CD4-positive, alpha-beta T cell treated with Interleukin-21 for 1 hour (primary cell): ENCODE results near the gene AXDND1.
A peak's percentile ranks its signal among the peaks of the same experiment; 100 is the strongest.
"Not testable (repeated sequence)": the region's sequence is repeated elsewhere in the genome, so short reads cannot be mapped to it uniquely, and the experiment has no call there.

Source experiments
- DNase-seq: peaks from one replicate; pipeline ENCODE4 v3.0.0-alpha.2; 2020

AXDND1 gene

DNA sequence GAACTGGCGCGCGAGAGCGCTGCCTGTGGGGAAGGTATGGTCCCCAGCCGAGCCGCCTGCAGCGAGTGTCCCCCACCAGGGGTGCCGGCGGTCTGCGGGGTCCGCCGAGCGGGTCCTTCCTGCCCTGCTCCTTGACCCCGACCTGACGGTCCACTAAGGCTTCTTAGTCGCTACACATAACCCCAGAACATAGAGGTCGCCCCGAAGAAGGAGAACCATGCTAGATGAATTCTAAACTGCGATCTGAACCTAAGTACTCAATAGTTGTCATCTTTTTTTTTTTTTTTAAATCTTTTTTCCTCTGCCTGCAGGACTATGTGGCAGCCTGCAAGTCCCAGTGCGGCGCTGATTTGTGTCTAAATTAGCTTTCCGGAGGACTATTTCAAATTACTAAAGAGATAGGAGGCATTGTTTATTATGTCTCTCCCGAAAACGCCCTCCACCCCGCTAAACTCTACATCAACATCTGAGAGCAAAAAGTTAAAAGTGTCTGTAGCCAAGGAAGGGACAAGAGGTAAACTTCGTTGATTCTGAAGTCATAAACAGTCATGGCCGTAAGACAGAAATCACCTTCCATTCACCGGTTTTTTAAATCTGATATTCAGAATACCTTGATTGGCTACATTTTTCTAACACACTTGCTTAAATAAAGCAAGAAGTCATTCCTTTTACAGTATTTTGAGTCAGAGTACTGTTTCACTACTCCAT, 476 bp downstream of the AXDND1 start:
- no peak for DNase-seq

DNA sequence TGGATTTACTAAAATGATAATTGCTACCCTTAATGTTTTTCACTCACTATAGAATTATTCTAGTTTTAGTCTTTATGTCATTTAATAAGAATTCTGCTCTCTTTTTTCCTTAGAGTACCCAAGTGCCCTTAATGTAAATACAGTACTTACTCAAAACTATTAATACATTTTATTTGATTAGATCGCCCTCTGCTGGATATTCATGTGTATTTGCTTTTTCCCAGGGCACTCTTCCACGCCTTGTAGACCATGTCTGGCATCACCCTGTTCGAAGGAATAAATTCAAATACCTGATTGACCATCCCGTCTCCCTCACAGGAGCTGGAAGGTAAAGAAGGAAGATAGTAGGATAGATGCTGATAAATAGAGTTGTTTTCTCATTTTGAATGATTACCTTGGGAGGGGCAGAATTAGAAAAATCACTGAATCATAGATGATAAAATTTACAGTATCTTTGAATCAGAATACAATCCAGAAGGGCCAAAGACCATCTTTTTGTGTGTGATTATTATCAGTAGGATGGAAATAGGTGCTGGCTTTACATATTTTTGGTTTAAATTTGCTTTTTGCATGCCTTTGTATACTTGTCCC, 4.1 kb downstream of the AXDND1 start:
- DNase-seq, result peak; percentile 80

DNA sequence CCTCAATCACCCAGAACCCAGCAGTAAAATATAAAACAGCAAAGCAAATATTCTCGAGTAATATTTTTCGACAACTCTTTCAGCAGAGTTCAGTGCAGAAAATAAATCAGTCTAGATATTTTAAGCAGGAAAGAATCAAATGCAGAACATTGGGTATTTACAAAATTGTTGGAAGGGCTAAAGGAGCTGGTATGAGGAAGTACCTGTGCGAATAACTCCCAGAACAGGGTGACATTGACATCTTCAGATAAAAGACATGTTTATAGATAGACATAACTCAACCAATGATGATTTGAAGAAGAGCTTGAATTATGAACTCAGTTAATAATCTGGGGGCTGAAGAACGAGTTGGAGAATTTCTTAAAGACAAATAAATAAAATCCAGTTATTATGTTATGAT, 6.4 kb downstream of the AXDND1 start:
- DNase-seq, result no peak

DNA sequence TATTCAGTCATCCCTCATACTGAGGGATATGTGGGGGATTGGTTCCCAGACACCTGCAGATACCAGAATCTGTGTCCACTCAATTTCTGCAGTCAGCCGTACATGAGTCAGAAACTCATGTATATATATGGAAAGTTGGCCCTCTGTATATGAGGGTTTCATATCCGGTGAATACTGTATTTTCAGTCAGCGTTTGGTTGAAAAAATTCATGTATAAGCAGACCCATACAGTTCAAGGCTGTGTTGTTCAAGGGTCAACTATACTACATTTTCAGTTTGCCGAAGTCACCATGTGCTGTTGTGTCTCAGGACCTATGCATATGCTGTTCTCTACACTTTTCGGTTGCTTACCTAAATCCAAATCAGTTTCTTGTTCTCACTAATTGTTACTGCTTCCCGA, 10.5 kb downstream of the AXDND1 start:
- DNase-seq, result no peak

DNA sequence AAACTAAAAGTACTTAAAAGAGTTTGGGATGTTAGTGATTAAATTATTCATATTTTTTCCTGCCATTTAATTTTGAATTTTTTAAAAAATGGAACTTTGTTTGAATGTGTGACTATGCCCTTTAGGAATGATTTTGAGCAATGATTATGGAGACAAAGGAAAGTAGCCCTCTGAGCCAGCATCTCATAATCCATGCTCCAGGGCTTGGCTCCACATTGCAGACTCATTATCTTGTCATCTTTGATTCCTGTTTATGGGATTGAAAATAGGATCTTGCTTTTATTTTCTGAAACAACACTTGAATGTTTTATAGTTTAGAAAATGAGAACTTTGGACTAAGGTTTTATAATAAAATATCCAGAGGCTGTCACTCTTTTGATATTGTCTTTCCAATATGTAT, 14.5 kb downstream of the AXDND1 start:
- DNase-seq, result no peak

GRCh38 chr1:179384027-179384426, 18.3 kb downstream of the AXDND1 start:
- no peak for DNase-seq

DNA sequence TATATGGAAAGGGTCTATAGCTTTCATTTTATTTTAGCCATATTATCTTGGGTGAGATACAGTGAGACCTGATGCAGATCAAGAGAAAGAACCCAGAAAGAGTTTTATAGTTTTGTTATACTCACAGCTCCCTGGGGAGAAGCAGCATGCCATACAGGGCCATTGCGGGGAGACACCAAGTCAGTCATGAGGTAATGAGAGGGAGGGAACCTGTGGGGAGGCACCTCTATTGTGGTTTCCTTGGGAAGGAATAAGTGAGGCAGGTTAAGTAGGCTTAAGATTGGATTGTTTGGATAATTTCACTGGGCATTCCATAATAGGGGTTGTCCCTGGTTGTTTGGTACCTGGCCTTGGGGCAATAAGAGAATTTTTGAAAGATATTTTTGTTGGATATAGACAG, 19.7 kb downstream of the AXDND1 start:
- DNase-seq, result no peak

GRCh38 chr1:179393721-179394120, 27.9 kb downstream of the AXDND1 start:
- no peak for DNase-seq

GRCh38 chr1:179399399-179399798, 33.6 kb downstream of the AXDND1 start:
- not testable (repeated sequence) for DNase-seq

- not testable (repeated sequence) for DNase-seq
These were observed 52.0 kb downstream of the AXDND1 start for GRCh38 chr1:179417760-179418159.

- not testable (repeated sequence) for DNase-seq
These were observed 52.9 kb downstream of the AXDND1 start for GRCh38 chr1:179418706-179419105.

DNA sequence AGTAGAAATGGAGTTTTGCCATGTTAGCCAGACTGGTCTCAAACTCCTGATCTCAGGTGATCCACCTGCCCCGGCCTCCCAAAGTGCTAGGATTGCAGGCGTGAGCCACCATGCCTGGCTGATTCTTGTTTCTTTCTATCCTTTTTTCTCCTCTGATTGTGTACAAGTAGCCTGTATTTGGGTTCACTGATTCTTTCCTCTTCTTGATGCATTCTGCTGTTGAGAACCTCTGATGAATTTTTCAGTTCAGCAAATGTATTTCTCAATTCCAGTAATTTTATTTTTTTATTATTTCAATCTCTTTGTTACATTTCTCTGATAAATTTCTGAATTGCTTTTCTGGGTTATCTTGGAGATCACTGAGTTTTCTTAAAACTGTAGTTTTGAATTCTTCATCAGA, 58.8 kb downstream of the AXDND1 start:
- no peak for DNase-seq

- no peak for DNase-seq
These were observed 59.4 kb downstream of the AXDND1 start for GRCh38 chr1:179425186-179425585.

- DNase-seq, result no peak
These were observed 71.4 kb downstream of the AXDND1 start for GRCh38 chr1:179437171-179437570.

GRCh38 chr1:179439646-179440045, 73.9 kb downstream of the AXDND1 start:
- DNase-seq, result not testable (repeated sequence)

- not testable (repeated sequence) for DNase-seq
These were observed 74.5 kb downstream of the AXDND1 start for GRCh38 chr1:179440301-179440700.

- no peak for DNase-seq
These were observed 75.2 kb downstream of the AXDND1 start for GRCh38 chr1:179440971-179441370.

DNA sequence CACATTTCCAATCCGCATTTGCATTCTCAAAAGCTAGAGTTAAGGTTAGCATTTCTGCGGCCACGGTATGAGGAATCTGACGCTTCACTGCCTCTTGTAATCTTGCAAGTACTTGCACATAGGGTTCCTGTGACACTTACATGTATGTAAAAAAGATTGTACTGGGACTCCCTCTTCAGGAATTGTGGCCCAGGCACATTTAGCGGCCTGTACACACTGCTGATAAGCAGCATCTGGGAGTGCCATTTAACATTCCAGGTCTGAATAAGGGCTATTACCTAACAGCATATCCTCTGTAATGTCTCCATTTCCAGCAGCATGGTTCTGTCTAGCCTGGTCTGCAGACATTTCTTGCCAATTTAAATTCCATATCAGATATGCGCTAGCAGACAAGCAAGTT, 75.7 kb downstream of the AXDND1 start:
- no peak for DNase-seq

DNA sequence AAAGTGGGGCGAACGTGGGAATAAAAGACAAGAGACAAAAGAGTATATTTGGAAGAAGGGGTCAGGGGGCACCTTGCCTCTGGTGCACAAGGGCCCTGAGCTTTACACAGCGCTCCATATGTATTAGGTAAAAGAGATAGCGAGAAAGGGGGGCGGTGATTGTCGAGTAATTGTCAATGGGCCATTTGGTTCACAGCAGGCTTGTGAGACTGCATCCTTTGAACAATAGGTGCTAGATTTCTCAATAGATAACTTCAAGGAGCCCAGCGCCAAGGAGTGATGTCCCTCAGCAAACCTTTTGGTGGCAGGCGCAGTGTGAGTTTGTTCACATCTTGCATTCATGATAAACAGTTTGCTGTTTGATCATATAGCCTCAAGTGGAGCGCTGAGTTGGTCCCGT, 77.1 kb downstream of the AXDND1 start:
- not testable (repeated sequence) for DNase-seq

DNA sequence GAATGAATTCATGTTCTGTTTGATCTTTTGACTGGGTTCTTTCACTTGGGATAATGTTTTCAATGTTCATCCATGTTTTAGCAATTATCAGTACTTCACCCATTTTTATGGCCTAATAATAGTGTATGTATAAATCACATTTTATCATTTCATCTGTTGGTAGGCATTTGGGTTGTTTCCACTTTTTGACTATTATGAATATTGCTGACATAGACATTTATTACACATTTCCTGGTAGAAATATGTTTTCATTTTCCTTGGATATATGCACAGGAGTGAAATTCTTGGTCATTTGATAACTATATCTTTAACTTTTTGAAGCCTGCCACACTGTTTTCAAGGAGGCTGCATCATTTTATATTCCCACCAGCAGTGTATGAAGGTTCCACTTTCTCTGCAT, 79.8 kb downstream of the AXDND1 start:
- DNase-seq, result no peak

GRCh38 chr1:179447489-179447888, 81.7 kb downstream of the AXDND1 start:
- DNase-seq, result peak; percentile 3

GRCh38 chr1:179448437-179449149, 82.8 kb downstream of the AXDND1 start:
- no peak for DNase-seq

- DNase-seq, result not testable (repeated sequence)
These were observed 93.9 kb downstream of the AXDND1 start for GRCh38 chr1:179459606-179460206.

DNA sequence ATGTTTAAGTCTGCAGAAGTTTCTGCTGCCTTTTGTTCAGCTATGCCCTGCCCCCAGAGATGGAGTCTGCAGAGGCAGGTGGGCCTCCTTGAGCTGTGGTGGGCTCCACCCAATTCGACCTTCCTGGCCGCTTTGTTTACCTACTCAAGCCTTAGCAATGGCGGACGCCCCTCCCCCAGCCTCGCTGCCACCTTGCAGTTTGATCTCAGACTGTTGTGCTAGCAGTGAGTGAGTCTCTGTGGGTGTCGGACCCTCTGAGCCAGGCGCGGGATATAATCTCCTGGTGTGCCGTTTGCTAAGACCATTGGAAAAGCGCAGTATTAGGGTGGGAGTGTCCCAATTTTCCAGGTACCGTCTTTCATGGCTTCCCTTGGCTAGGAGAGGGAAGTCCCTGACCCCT, 99.9 kb downstream of the AXDND1 start:
- DNase-seq, result not testable (repeated sequence)
